ENCODE measurements around the gene UNKL.

- TF ChIP-seq CTCF (IDR thresholded peaks at IDR 0.05 in 4 of 5, conservative IDR thresholded peaks at IDR 0.05 in 1 of 5), result no peak
- TF ChIP-seq POLR2A (IDR thresholded peaks at IDR 0.05), result no peak
Measured at GRCh38 chr16:1460602-1461138, 46.2 kb upstream of the UNKL start.
